Prostate gland (tissue), 2 donors: ENCODE measurements around the gene WDR43.

Source experiments
- CTCF ChIP-seq, 4 experiments: fragments of 200-600 bp in 2 of 4; fragments of 450-650 bp in 2 of 4; sonication (generic) in 2 of 4; IDR thresholded peaks; 1 replicate in 3 of 4; 2 replicates in 1 of 4; pipeline ENCODE4 v1.5.1; 2016 to 2019; ENCODE audit warnings: antibody characterized with exemption in 4 of 4, mild to moderate bottlenecking in 2 of 4, moderate library complexity in 2 of 4
- POLR2A ChIP-seq: fragments of 450-650 bp; IDR thresholded peaks from one replicate; pipeline ENCODE4 v1.6.1; 2016; ENCODE audit warnings: antibody characterized with exemption, mild to moderate bottlenecking
- POLR2AphosphoS5 ChIP-seq: sonication (generic); formaldehyde crosslinking; IDR thresholded peaks from one replicate; pipeline ENCODE4 v1.6.1; 2017; ENCODE audit warnings: antibody characterized with exemption

GRCh38 chr2:28956890-28957289 is 62.4 kb downstream of the WDR43 start:
- peak in 3 of 4 experiments; percentile 9 to 61 (median 26) for TF ChIP-seq CTCF (IDR thresholded peaks at IDR 0.05)
- no peak for TF ChIP-seq POLR2A
- no peak for TF ChIP-seq POLR2AphosphoS5
